ENCODE measurements around the gene C4BPB. TPM values are rescaled to one million over a fixed set of nuclear protein-coding genes. Genes with fewer than 3 reads are reported as not detected.

C4BPB gene
- total RNA-seq, 1 donor from 2014 or later: 0.25 TPM

DNA sequence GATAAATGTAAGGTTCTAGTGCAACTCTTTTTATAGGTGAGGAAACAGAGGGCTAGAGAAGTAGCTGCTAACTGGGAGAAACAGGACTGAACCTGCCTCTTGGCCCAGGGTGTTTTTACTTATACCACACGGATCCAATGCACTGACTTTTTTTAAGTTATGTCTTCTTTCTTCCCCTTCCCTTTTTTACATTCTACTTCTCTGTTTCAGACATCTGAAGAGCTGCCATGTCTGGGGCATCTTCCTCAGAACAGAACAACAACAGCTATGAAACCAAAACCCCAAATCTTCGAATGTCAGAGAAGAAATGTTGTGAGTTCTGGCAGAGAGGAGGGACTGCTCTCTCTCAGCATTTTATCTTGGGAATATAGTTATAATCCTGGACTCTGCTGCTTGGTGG is 34.2 kb upstream of the C4BPB start:
- TF ChIP-seq EZH2 (IDR thresholded peaks at IDR 0.05; ENCODE audit: insufficient read depth, low read length) (no peak), CTCF (IDR thresholded peaks at IDR 0.05; ENCODE audit: insufficient read depth, low read depth, low read length) (no peak)
- H3K9me3 ChIP-seq (ENCODE audit: insufficient read depth, low read depth, low read length): no peaks in the 10 kb centered on the region
- FAIRE-seq: no peak
- H3K4me3 ChIP-seq (ENCODE audit: insufficient read depth, low read depth, low read length): no peak overlapping the region
- H3K4me1 ChIP-seq (ENCODE audit: insufficient read depth, low read length): peaks cover 19% of the 10 kb centered on the region
- Mint-ChIP-seq H3K9me3 (ENCODE audit: unreplicated experiment) (no peaks in the 10 kb centered on the region), H3K4me3 (ENCODE audit: unreplicated experiment) (no peak overlapping the region), H3K27me3 (ENCODE audit: low read depth, unreplicated experiment) (no peaks in the 10 kb centered on the region), H3K4me1 (ENCODE audit: low read depth, unreplicated experiment) (peaks cover 10% of the 10 kb centered on the region), H3K36me3 (ENCODE audit: low read depth, unreplicated experiment) (no peaks in the 10 kb centered on the region), H3K27ac (ENCODE audit: unreplicated experiment) (no peak overlapping the region)
- peaks cover 4% of the 10 kb centered on the region for H4K20me1 ChIP-seq (ENCODE audit: insufficient read depth, low read length)
- H3K4me2 ChIP-seq (ENCODE audit: low read length): no peak overlapping the region
- H3K79me2 ChIP-seq (ENCODE audit: insufficient read depth, low read length): peaks cover 13% of the 10 kb centered on the region
- no peak overlapping the region for H3K9ac ChIP-seq (ENCODE audit: low read length)
- no peak overlapping the region for H2AFZ ChIP-seq (ENCODE audit: low read depth, low read length)
- H3K27ac ChIP-seq (ENCODE audit: low read depth, low read length): no peak overlapping the region
- no peak for DNase-seq (ENCODE audit: low read depth)
- no peaks in the 10 kb centered on the region for H3K27me3 ChIP-seq (ENCODE audit: insufficient read depth, low read length)
- H3K36me3 ChIP-seq (ENCODE audit: insufficient read depth, low read length): no peaks in the 10 kb centered on the region

- Mint-ChIP-seq H3K9me3 (ENCODE audit: unreplicated experiment) (no peaks in the 10 kb centered on the region), H3K4me3 (ENCODE audit: unreplicated experiment) (no peak overlapping the region), H3K4me1 (ENCODE audit: low read depth, unreplicated experiment) (peaks cover 8% of the 10 kb centered on the region), H3K36me3 (ENCODE audit: low read depth, unreplicated experiment) (no peaks in the 10 kb centered on the region), H3K27me3 (ENCODE audit: low read depth, unreplicated experiment) (no peaks in the 10 kb centered on the region), H3K27ac (ENCODE audit: unreplicated experiment) (no peak overlapping the region)
- Histone ChIP-seq H3K4me2 (ENCODE audit: low read length) (no peak overlapping the region), H2AFZ (ENCODE audit: low read depth, low read length) (no peak overlapping the region), H4K20me1 (ENCODE audit: insufficient read depth, low read length) (no peaks in the 10 kb centered on the region), H3K36me3 (ENCODE audit: insufficient read depth, low read length) (no peaks in the 10 kb centered on the region), H3K79me2 (ENCODE audit: insufficient read depth, low read length) (peaks cover 3% of the 10 kb centered on the region), H3K4me1 (ENCODE audit: insufficient read depth, low read length) (peaks cover 17% of the 10 kb centered on the region), H3K27ac (ENCODE audit: low read depth, low read length) (no peak overlapping the region), H3K4me3 (ENCODE audit: insufficient read depth, low read depth, low read length) (no peak overlapping the region), H3K9me3 (ENCODE audit: insufficient read depth, low read depth, low read length) (no peaks in the 10 kb centered on the region), H3K9ac (ENCODE audit: low read length) (no peak overlapping the region), H3K27me3 (ENCODE audit: insufficient read depth, low read length) (no peaks in the 10 kb centered on the region)
- no peak for TF ChIP-seq EZH2 (IDR thresholded peaks at IDR 0.05; ENCODE audit: insufficient read depth, low read length)
- TF ChIP-seq CTCF (IDR thresholded peaks at IDR 0.05; ENCODE audit: insufficient read depth, low read depth, low read length): no peak
- DNase-seq (ENCODE audit: low read depth): no peak
- FAIRE-seq: no peak
These were observed 33.2 kb upstream of the C4BPB start for GRCh38 chr1:207055386-207056001.

GRCh38 chr1:207056673-207057072 is 32.0 kb upstream of the C4BPB start:
- DNase-seq (ENCODE audit: low read depth) (no peak), FAIRE-seq (no peak)
- Mint-ChIP-seq H3K27ac (ENCODE audit: unreplicated experiment) (no peak overlapping the region), H3K36me3 (ENCODE audit: low read depth, unreplicated experiment) (no peaks in the 10 kb centered on the region), H3K4me3 (ENCODE audit: unreplicated experiment) (no peak overlapping the region), H3K27me3 (ENCODE audit: low read depth, unreplicated experiment) (no peaks in the 10 kb centered on the region), H3K4me1 (ENCODE audit: low read depth, unreplicated experiment) (peaks cover 4% of the 10 kb centered on the region), H3K9me3 (ENCODE audit: unreplicated experiment) (no peaks in the 10 kb centered on the region)
- Histone ChIP-seq H3K36me3 (ENCODE audit: insufficient read depth, low read length) (no peaks in the 10 kb centered on the region), H3K79me2 (ENCODE audit: insufficient read depth, low read length) (no peaks in the 10 kb centered on the region), H4K20me1 (ENCODE audit: insufficient read depth, low read length) (no peaks in the 10 kb centered on the region), H3K4me3 (ENCODE audit: insufficient read depth, low read depth, low read length) (no peak overlapping the region), H3K9ac (ENCODE audit: low read length) (no peak overlapping the region), H3K27ac (ENCODE audit: low read depth, low read length) (no peak overlapping the region), H3K9me3 (ENCODE audit: insufficient read depth, low read depth, low read length) (no peaks in the 10 kb centered on the region), H3K27me3 (ENCODE audit: insufficient read depth, low read length) (no peaks in the 10 kb centered on the region), H2AFZ (ENCODE audit: low read depth, low read length) (no peak overlapping the region), H3K4me2 (ENCODE audit: low read length) (no peak overlapping the region), H3K4me1 (ENCODE audit: insufficient read depth, low read length) (peaks cover 10% of the 10 kb centered on the region)
- TF ChIP-seq CTCF (IDR thresholded peaks at IDR 0.05; ENCODE audit: insufficient read depth, low read depth, low read length) (no peak), EZH2 (IDR thresholded peaks at IDR 0.05; ENCODE audit: insufficient read depth, low read length) (no peak)

Measured in astrocyte (in vitro differentiated cells and primary cell).